Psoas muscle (tissue), 8 donors: ENCODE data around the gene TH. TPM values are rescaled to one million over a fixed set of nuclear protein-coding genes. Genes with fewer than 3 reads are reported as not detected.

Source experiments
- ATAC-seq, 4 donors: fragments of 200-7000 bp; cut with Tn5 transposase; one replicate each; pipeline ENCODE4 v1.9.1; 2020; ENCODE audit warnings: moderate library complexity in 3 of 4, mild to moderate bottlenecking in 2 of 4
- DNase-seq, 2 donors: peaks; one replicate each; pipeline ENCODE4 v3.0.0-alpha.2; 2020
- H3K27ac ChIP-seq: fragments of 200-600 bp; one replicate; pipeline ENCODE4 v1.8.0; 2022
- H3K27me3 ChIP-seq, 3 donors: fragments of 200-600 bp in 1 of 3; one replicate each; pipeline versions ENCODE4 v1.6.1 to v1.8.0; 2013 to 2022; ENCODE audit warnings: low read length in 2 of 3, mild to moderate bottlenecking in 2 of 3, moderate library complexity in 1 of 3; ENCODE audit not compliant: insufficient read depth in 3 of 3
- H3K36me3 ChIP-seq, 2 donors: fragments of 200-600 bp in 1 of 2; one replicate each; pipeline versions ENCODE4 v1.6.1 to v1.8.0; 2013 to 2022; ENCODE audit warnings: low read depth in 1 of 2, mild to moderate bottlenecking in 1 of 2, moderate library complexity in 1 of 2; ENCODE audit not compliant: insufficient read depth in 1 of 2
- H3K4me1 ChIP-seq: fragments of 200-600 bp; one replicate; pipeline ENCODE4 v1.8.0; 2022
- H3K4me3 ChIP-seq: fragments of 200-600 bp; one replicate; pipeline ENCODE4 v1.8.0; 2022; ENCODE audit warnings: mild to moderate bottlenecking
- H3K9me3 ChIP-seq: fragments of 200-600 bp; one replicate; pipeline ENCODE4 v1.8.0; 2022
- CTCF ChIP-seq: fragments of 200-600 bp; IDR thresholded peaks from one replicate; pipeline ENCODE4 v1.8.0; 2022; ENCODE audit warnings: antibody characterized with exemption
- WGBS, 3 donors: extraction: QIAGEN DNeasy Blood & Tissue Kit; methylation state at CpG; one replicate each; pipeline versions ENCODE4 v1.1.6 to v1.1.7; 2013; 5-methylcytosine and 5-hydroxymethylcytosine counted together
- intact Hi-C, 2 donors: fragments of 100-400 bp; cut with DNase I; formaldehyde crosslinking; loops; one replicate each; pipeline versions ENCODE4 v1.11.0 to v1.14.2; 2022
- polyA plus RNA-seq, 3 donors: library from polyadenylated mRNA; stranded (reverse); fragments of 200-250 nt; gene quantifications; one replicate each; pipeline ENCODE4 v1.2.3, GENCODE V29; 2013
- total RNA-seq, 4 donors: library from RNA; stranded (reverse); fragmentation: NEBNext Ultra II Directional in 2 of 4; extraction: Animal tissue kit (Norgen Biotek cat#: 25700) in 2 of 4; gene quantifications; one replicate each; pipeline versions ENCODE4 v1.2.1 to v1.2.4, GENCODE V29; 2021 to 2023
- donor health status: healthy with polysubstance abuse.
- donor health status: DM: no; HTN: no; CAD: no; lungs with moderate emphysema.
- donor health status: Bipolar disorder and iron deficiency.
- donor health status: healthy.
- donor health status: DM: yes; HTN: yes; CAD: no.
- donor health status: DM: no; HTN: no; CAD: no.
- donor health status: DM: no; HTN: no; CAD: no.
- donor health status: DM: yes; HTN: yes; CAD: no.

Gene TH
- total and polyA plus RNA-seq, 7 donors = 0.16 to 0.34 TPM; not detected in 5

- Histone ChIP-seq H3K27ac (no peak overlapping the region), H3K36me3 (no peaks in the 10 kb centered on the region), H3K9me3 (no peaks in the 10 kb centered on the region), H3K4me3 (no peak overlapping the region), H3K4me1 (no peaks in the 10 kb centered on the region), H3K27me3 (peaks cover 0 to 13% (median 4%) of the 10 kb centered on the region in 3 donors)
- WGBS, 3 donors = 75 to 82% (median 78%) methylated on average over 10 of the region's 10 CpGs
- intact Hi-C loops = no loop called here
- ATAC-seq (no peak), DNase-seq (peak in 1 of 2 donors; percentile 37)
- TF ChIP-seq CTCF = no peak
Measured at GRCh38 chr11:2202900-2203439, 31.4 kb upstream of the TH start.

- WGBS, 3 donors = 66 to 74% (median 73%) methylated on average over 28 to 29 of the region's 29 CpGs
- Histone ChIP-seq H3K9me3 (no peaks in the 10 kb centered on the region), H3K27me3 (peaks cover 0 to 8% (median 4%) of the 10 kb centered on the region in 3 donors), H3K4me3 (no peak overlapping the region), H3K36me3 (no peaks in the 10 kb centered on the region), H3K4me1 (no peaks in the 10 kb centered on the region), H3K27ac (no peak overlapping the region)
- no peak for TF ChIP-seq CTCF
- intact Hi-C loops = no loop called here
- DNase-seq (peak in 1 of 2 donors; percentile 37), ATAC-seq (no peak)
Measured at GRCh38 chr11:2202071-2202899, 30.7 kb upstream of the TH start.

GRCh38 chr11:2201542-2201941 lies 29.9 kb upstream of the TH start:
- DNase-seq (peak in 1 of 2 donors; percentile 26), ATAC-seq (no peak)
- Histone ChIP-seq H3K27ac (no peak overlapping the region), H3K36me3 (no peaks in the 10 kb centered on the region), H3K9me3 (no peaks in the 10 kb centered on the region), H3K4me1 (no peaks in the 10 kb centered on the region), H3K4me3 (no peak overlapping the region), H3K27me3 (peaks cover 0 to 5% (median 2%) of the 10 kb centered on the region in 3 donors)
- TF ChIP-seq CTCF = no peak
- intact Hi-C loops = no loop called here
- WGBS, 3 donors = 52 to 75% (median 71%) methylated on average over 2 of the region's 2 CpGs

GRCh38 chr11:2200957-2201519 lies 29.4 kb upstream of the TH start:
- no peak for ATAC-seq
- 78 to 90% (median 89%) methylated on average over 1 of the region's 1 CpG for WGBS, 3 donors
- intact Hi-C loops = no loop called here

More at GRCh38 chr11:2200957-2201519, 29.4 kb upstream of the TH start:
- DNase-seq = no peak
- H3K36me3 ChIP-seq = no peaks in the 10 kb centered on the region
- no peak overlapping the region for H3K4me3 ChIP-seq
- TF ChIP-seq CTCF = no peak
- no peaks in the 10 kb centered on the region for H3K4me1 ChIP-seq
- no peaks in the 10 kb centered on the region for H3K9me3 ChIP-seq
- H3K27me3 ChIP-seq = peaks cover 0 to 5% (median 0%) of the 10 kb centered on the region in 3 donors
- no peak overlapping the region for H3K27ac ChIP-seq
